SK-N-SH (cell line): ENCODE measurements around the gene CDO1. TPM values are rescaled to one million over a fixed set of nuclear protein-coding genes. Genes with fewer than 3 reads are reported as not detected.

Experiments used
- CTCF ChIA-PET: fragments of 300-600, 350-600 bp; formaldehyde crosslinking; extraction: SDS; loops from one replicate; lab custom pipeline; 2021; lab: Yijun Ruan, JAX
- POLR2A ChIA-PET: fragments of 350-600 bp; sonication (Branson Sonifier 250); formaldehyde crosslinking; extraction: SDS; loops from one replicate; lab custom pipeline; 2020; ENCODE audit warnings: antibody characterized with exemption, inconsistent platforms; lab: Yijun Ruan, JAX
- DNase-seq: peaks from one replicate; pipeline ENCODE4 v3.0.0; 2012
- H2AFZ ChIP-seq: fragments of 200-600 bp; sonication (generic); 2 replicates; pipeline ENCODE4 v1.8.1; 2016; ENCODE audit warnings: antibody characterized with exemption, mild to moderate bottlenecking, low read depth
- H3F3A ChIP-seq: fragments of 200-600 bp; sonication (generic); replicated peaks from 2 replicates; pipeline ENCODE3; 2016; ENCODE audit warnings: antibody characterized with exemption, mild to moderate bottlenecking; ENCODE audit not compliant: insufficient read depth
- H3K27ac ChIP-seq, 2 experiments: fragments of 200-500 bp in 1 of 2; fragments of 200-600 bp in 1 of 2; sonication (Bioruptor generic) in 1 of 2; sonication (generic), shearing (Covaris generic) in 1 of 2; 2 replicates each; pipeline versions ENCODE4 v1.5.1 to v1.6.1; 2014 to 2016; ENCODE audit warnings: low read depth in 2 of 2, inconsistent platforms in 1 of 2, low read length in 1 of 2, mild to moderate bottlenecking in 1 of 2, mixed read lengths in 1 of 2
- H3K27me3 ChIP-seq: fragments of 200-600 bp; sonication (generic), shearing (Covaris generic); 2 replicates; pipeline ENCODE4 v1.6.1; 2016; ENCODE audit warnings: mixed run types; ENCODE audit not compliant: insufficient read depth
- H3K36me3 ChIP-seq, 2 experiments: fragments of 200-500 bp in 1 of 2; fragments of 200-600 bp in 1 of 2; sonication (Bioruptor generic) in 1 of 2; sonication (generic) in 1 of 2; replicated peaks in 1 of 2; 2 replicates each; pipeline versions ENCODE3 to v1.5.1; 2014 to 2016; ENCODE audit warnings: low read length in 1 of 2, mild to moderate bottlenecking in 1 of 2; ENCODE audit not compliant: insufficient read depth in 2 of 2, control insufficient read depth in 1 of 2
- H3K4me1 ChIP-seq, 2 experiments: fragments of 200-500 bp in 1 of 2; fragments of 200-600 bp in 1 of 2; sonication (Bioruptor generic) in 1 of 2; sonication (generic), shearing (Covaris generic) in 1 of 2; 2 replicates each; pipeline versions ENCODE4 v1.5.1 to v1.6.1; 2014 to 2016; ENCODE audit warnings: low read depth in 1 of 2, low read length in 1 of 2, mixed run types in 1 of 2; ENCODE audit not compliant: insufficient read depth in 2 of 2, control insufficient read depth in 1 of 2
- H3K4me2 ChIP-seq: fragments of 200-600 bp; sonication (generic), shearing (Covaris generic); 2 replicates; pipeline ENCODE4 v1.6.1; 2017; ENCODE audit warnings: mixed run types
- H3K4me3 ChIP-seq, 2 experiments: fragments of 200-500 bp in 1 of 2; fragments of 200-600 bp in 1 of 2; sonication (Bioruptor generic) in 1 of 2; sonication (generic), shearing (Covaris generic) in 1 of 2; 2 replicates each; pipeline versions ENCODE4 v1.5.1 to v1.8.1; 2014 to 2016; ENCODE audit warnings: low read depth in 2 of 2, inconsistent platforms in 1 of 2, low read length in 1 of 2, mild to moderate bottlenecking in 1 of 2, mixed read lengths in 1 of 2, moderate library complexity in 1 of 2
- H3K79me2 ChIP-seq: fragments of 200-600 bp; sonication (generic); 2 replicates; pipeline ENCODE4 v1.8.1; 2017; ENCODE audit warnings: mild to moderate bottlenecking; ENCODE audit not compliant: insufficient read depth
- H3K9ac ChIP-seq: fragments of 200-600 bp; sonication (generic); 2 replicates; pipeline ENCODE4 v1.6.1; 2017; ENCODE audit warnings: mixed run types
- H3K9me2 ChIP-seq: fragments of 200-600 bp; sonication (generic); 2 replicates; pipeline ENCODE4 v1.6.1; 2017; ENCODE audit warnings: mixed run types
- H3K9me3 ChIP-seq: fragments of 200-600 bp; sonication (generic); 2 replicates; pipeline ENCODE4 v1.6.1; 2017; ENCODE audit warnings: mixed run types, mild to moderate bottlenecking, moderate library complexity
- H4K20me1 ChIP-seq: fragments of 200-600 bp; sonication (generic); 2 replicates; pipeline ENCODE4 v1.6.1; 2017; ENCODE audit warnings: mild to moderate bottlenecking, mixed run types; ENCODE audit not compliant: insufficient read depth
- CHD2 ChIP-seq: fragments of 150-350 bp; IDR thresholded peaks from 2 replicates; pipeline ENCODE4 v1.6.1; 2018; ENCODE audit warnings: low read length; ENCODE audit not compliant: partially characterized antibody
- ELF1 ChIP-seq: IDR thresholded peaks from 2 replicates; pipeline ENCODE4 v1.4.0; 2012
- FOXM1 ChIP-seq: IDR thresholded peaks from 2 replicates; pipeline ENCODE4 v1.4.0; 2012; ENCODE audit warnings: low read depth, mild to moderate bottlenecking
- GATA2 ChIP-seq: sonication (generic); formaldehyde crosslinking; IDR thresholded peaks from 2 replicates; pipeline ENCODE4 v1.5.0; 2020; ENCODE audit warnings: mild to moderate bottlenecking, missing genetic modification reagents
- MAX ChIP-seq: IDR thresholded peaks from 2 replicates; pipeline ENCODE4 v1.4.0; 2012; ENCODE audit warnings: low read depth
- MXI1 ChIP-seq: IDR thresholded peaks from 2 replicates; pipeline ENCODE4 v1.6.1; 2012; ENCODE audit warnings: mild to moderate bottlenecking, low read depth, low read length, improper control_type of control experiment
- RAD21 ChIP-seq: IDR thresholded peaks from 2 replicates; pipeline ENCODE4 v1.6.1; 2012; ENCODE audit warnings: mild to moderate bottlenecking, low read length
- RCOR1 ChIP-seq: fragments of 150-350 bp; IDR thresholded peaks from 2 replicates; pipeline ENCODE4 v1.6.1; 2017; ENCODE audit warnings: antibody characterized with exemption, low read length
- RFX5 ChIP-seq: IDR thresholded peaks from 2 replicates; pipeline ENCODE4 v1.6.1; 2012; ENCODE audit warnings: mild to moderate bottlenecking, improper control_type of control experiment, low read length
- RXRA ChIP-seq: IDR thresholded peaks from 2 replicates; pipeline ENCODE4 v1.4.0; 2012; ENCODE audit warnings: low read depth, mild to moderate bottlenecking, borderline replicate concordance
- SIN3A ChIP-seq: IDR thresholded peaks from 2 replicates; pipeline ENCODE4 v1.6.1; 2012; ENCODE audit warnings: low read depth, mild to moderate bottlenecking, low read length, moderate library complexity, borderline replicate concordance
- SMC3 ChIP-seq: IDR thresholded peaks from 2 replicates; pipeline ENCODE4 v1.6.1; 2012; ENCODE audit warnings: low read depth, low read length, improper control_type of control experiment
- TAF1 ChIP-seq: IDR thresholded peaks from 2 replicates; pipeline ENCODE4 v1.6.1; 2012; ENCODE audit warnings: low read depth, mild to moderate bottlenecking, low read length, moderate library complexity, borderline replicate concordance
- TCF12 ChIP-seq: IDR thresholded peaks from 2 replicates; pipeline ENCODE4 v1.4.0; 2012
- TEAD4 ChIP-seq: IDR thresholded peaks from 2 replicates; pipeline ENCODE4 v1.4.0; 2012; ENCODE audit warnings: mild to moderate bottlenecking, borderline replicate concordance; ENCODE audit not compliant: insufficient read depth
- USF1 ChIP-seq: IDR thresholded peaks from 2 replicates; pipeline ENCODE4 v1.4.0; 2012; ENCODE audit warnings: low read depth, borderline replicate concordance
- WGBS: methylation state at CpG from one replicate; pipeline ENCODE4 v1.1.6; 2017; ENCODE audit warnings: low lambda C conversion rate; 5-methylcytosine and 5-hydroxymethylcytosine counted together
- polyA plus RNA-seq, 3 experiments: library from polyadenylated mRNA; depleted of rRNA; stranded (reverse); fragments of >200 nt; gene quantifications; 2 replicates each; pipeline ENCODE4 v1.2.3, GENCODE V29; 2012
- TF ChIP-seq, protein P1 (sequence below): fragments of 150-350 bp; IDR thresholded peaks from 2 replicates; pipeline ENCODE4 v1.6.1; 2016; ENCODE audit warnings: mild to moderate bottlenecking, low read depth, low read length
- TF ChIP-seq, protein P2 (sequence below): IDR thresholded peaks from 2 replicates; pipeline ENCODE4 v1.6.1; 2012; ENCODE audit warnings: mild to moderate bottlenecking, low read depth, low read length, moderate library complexity
- TF ChIP-seq, protein P3 (sequence below): IDR thresholded peaks from 2 replicates; pipeline ENCODE4 v1.4.0; 2012; ENCODE audit warnings: low read depth, borderline replicate concordance

The CDO1 gene
- polyA plus RNA-seq, 1 of the 3 experiments (the other 2 are of a cell fraction) = 3.1 TPM

DNA sequence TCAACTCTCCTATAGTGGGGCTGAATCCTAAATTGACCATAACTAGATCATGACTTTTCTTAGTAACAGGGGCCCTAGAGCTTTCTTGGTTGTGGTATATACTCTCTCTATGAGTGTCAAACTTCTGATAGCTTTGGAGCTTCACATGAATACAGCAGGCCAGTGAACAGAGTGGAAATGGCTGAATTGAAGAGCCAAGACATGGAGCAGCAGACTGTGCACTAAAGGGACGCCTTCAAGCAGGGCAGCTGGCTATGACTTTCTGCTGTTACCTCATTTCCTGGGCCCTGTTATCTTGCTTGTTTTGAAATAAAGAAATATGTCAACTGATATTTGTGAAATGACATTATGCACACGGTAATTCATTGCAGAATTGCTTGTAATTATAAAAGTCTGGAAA, 16.4 kb downstream of the CDO1 start:
- H3K36me3 ChIP-seq = no peaks in the 10 kb centered on the region
- no peaks in the 10 kb centered on the region for H3F3A ChIP-seq
- no peak for TF ChIP-seq TAF1
- no peak for TF ChIP-seq SMC3
- no peak for TF ChIP-seq SIN3A
- TF ChIP-seq, protein P1, sequence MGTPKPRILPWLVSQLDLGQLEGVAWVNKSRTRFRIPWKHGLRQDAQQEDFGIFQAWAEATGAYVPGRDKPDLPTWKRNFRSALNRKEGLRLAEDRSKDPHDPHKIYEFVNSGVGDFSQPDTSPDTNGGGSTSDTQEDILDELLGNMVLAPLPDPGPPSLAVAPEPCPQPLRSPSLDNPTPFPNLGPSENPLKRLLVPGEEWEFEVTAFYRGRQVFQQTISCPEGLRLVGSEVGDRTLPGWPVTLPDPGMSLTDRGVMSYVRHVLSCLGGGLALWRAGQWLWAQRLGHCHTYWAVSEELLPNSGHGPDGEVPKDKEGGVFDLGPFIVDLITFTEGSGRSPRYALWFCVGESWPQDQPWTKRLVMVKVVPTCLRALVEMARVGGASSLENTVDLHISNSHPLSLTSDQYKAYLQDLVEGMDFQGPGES = no peak
- TF ChIP-seq RCOR1 = no peak
- TF ChIP-seq ELF1 = no peak
- no peak for TF ChIP-seq FOXM1
- TF ChIP-seq RXRA = no peak
- TF ChIP-seq, protein P2, sequence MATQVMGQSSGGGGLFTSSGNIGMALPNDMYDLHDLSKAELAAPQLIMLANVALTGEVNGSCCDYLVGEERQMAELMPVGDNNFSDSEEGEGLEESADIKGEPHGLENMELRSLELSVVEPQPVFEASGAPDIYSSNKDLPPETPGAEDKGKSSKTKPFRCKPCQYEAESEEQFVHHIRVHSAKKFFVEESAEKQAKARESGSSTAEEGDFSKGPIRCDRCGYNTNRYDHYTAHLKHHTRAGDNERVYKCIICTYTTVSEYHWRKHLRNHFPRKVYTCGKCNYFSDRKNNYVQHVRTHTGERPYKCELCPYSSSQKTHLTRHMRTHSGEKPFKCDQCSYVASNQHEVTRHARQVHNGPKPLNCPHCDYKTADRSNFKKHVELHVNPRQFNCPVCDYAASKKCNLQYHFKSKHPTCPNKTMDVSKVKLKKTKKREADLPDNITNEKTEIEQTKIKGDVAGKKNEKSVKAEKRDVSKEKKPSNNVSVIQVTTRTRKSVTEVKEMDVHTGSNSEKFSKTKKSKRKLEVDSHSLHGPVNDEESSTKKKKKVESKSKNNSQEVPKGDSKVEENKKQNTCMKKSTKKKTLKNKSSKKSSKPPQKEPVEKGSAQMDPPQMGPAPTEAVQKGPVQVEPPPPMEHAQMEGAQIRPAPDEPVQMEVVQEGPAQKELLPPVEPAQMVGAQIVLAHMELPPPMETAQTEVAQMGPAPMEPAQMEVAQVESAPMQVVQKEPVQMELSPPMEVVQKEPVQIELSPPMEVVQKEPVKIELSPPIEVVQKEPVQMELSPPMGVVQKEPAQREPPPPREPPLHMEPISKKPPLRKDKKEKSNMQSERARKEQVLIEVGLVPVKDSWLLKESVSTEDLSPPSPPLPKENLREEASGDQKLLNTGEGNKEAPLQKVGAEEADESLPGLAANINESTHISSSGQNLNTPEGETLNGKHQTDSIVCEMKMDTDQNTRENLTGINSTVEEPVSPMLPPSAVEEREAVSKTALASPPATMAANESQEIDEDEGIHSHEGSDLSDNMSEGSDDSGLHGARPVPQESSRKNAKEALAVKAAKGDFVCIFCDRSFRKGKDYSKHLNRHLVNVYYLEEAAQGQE = no peak
- TF ChIP-seq RAD21 = no peak
- TF ChIP-seq, protein P3, sequence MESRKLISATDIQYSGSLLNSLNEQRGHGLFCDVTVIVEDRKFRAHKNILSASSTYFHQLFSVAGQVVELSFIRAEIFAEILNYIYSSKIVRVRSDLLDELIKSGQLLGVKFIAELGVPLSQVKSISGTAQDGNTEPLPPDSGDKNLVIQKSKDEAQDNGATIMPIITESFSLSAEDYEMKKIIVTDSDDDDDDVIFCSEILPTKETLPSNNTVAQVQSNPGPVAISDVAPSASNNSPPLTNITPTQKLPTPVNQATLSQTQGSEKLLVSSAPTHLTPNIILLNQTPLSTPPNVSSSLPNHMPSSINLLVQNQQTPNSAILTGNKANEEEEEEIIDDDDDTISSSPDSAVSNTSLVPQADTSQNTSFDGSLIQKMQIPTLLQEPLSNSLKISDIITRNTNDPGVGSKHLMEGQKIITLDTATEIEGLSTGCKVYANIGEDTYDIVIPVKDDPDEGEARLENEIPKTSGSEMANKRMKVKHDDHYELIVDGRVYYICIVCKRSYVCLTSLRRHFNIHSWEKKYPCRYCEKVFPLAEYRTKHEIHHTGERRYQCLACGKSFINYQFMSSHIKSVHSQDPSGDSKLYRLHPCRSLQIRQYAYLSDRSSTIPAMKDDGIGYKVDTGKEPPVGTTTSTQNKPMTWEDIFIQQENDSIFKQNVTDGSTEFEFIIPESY = no peak
- TF ChIP-seq USF1 = no peak
- TF ChIP-seq CHD2 = no peak
- TF ChIP-seq TCF12 = no peak
- TF ChIP-seq MAX = no peak
- no peak for TF ChIP-seq MXI1
- no peak for TF ChIP-seq TEAD4
- no peak for TF ChIP-seq RFX5
- TF ChIP-seq GATA2 (CRISPR knock-in tag) = no peak
- no peaks in the 10 kb centered on the region for H3K9me2 ChIP-seq
- no peak overlapping the region for H3K4me2 ChIP-seq
- no peak overlapping the region for H2AFZ ChIP-seq
- H4K20me1 ChIP-seq = no peaks in the 10 kb centered on the region
- H3K4me1 ChIP-seq = no peaks in the 10 kb centered on the region; a peak in 1 of 4 replicates
- no peak overlapping the region for H3K9ac ChIP-seq
- no peak overlapping the region for H3K4me3 ChIP-seq
- no peaks in the 10 kb centered on the region for H3K79me2 ChIP-seq
- CTCF ChIA-PET = interaction anchor here (1.3 kb wide), 1 partner anchor 15 kb away, joined by 3 read pairs; no protein-coding TSS in a partner anchor
- POLR2A ChIA-PET = no interaction called here
- H3K27ac ChIP-seq = no peak overlapping the region
- no peaks in the 10 kb centered on the region for H3K27me3 ChIP-seq
- no peak for DNase-seq
- no peaks in the 10 kb centered on the region for H3K9me3 ChIP-seq
- 45% methylated on average over 2 of the region's 2 CpGs for WGBS
